Liver (tissue), 9 donors: ENCODE results near the gene ADORA2A. TPM values are rescaled to one million over a fixed set of nuclear protein-coding genes. Genes with fewer than 3 reads are reported as not detected.
A peak's percentile ranks its signal among the peaks of the same experiment; 100 is the strongest.

Experiments used
- DNase-seq: peaks from one replicate; pipeline ENCODE4 v3.0.0-alpha.2; 2017; ENCODE audit warnings: low spot score
- H3K27ac ChIP-seq, 2 donors: one replicate each; pipeline ENCODE4 v1.7.0; 2013; ENCODE audit warnings: inconsistent platforms in 2 of 2, low read length in 2 of 2, control low read depth in 1 of 2, low read depth in 1 of 2, mild to moderate bottlenecking in 1 of 2
- H3K27me3 ChIP-seq, 4 donors: one replicate each; pipeline versions ENCODE4 v1.6.1 to v1.7.0; 2013; ENCODE audit warnings: low read length in 3 of 4, inconsistent platforms in 1 of 4, mild to moderate bottlenecking in 1 of 4, moderate library complexity in 1 of 4; ENCODE audit not compliant: control insufficient read depth in 4 of 4, insufficient read depth in 4 of 4
- H3K36me3 ChIP-seq, 4 donors: one replicate each; pipeline versions ENCODE4 v1.6.1 to v1.7.0; 2013; ENCODE audit warnings: low read length in 3 of 4, mild to moderate bottlenecking in 3 of 4, low read depth in 1 of 4, moderate library complexity in 1 of 4; ENCODE audit not compliant: control insufficient read depth in 4 of 4, insufficient read depth in 3 of 4
- H3K4me1 ChIP-seq, 4 donors: one replicate each; pipeline versions ENCODE4 v1.6.1 to v1.7.0; 2013; ENCODE audit warnings: low read length in 3 of 4, mild to moderate bottlenecking in 3 of 4, moderate library complexity in 1 of 4; ENCODE audit not compliant: control insufficient read depth in 4 of 4, insufficient read depth in 4 of 4
- H3K4me3 ChIP-seq, 3 donors: one replicate each; pipeline versions ENCODE4 v1.6.1 to v1.7.0; 2013; ENCODE audit warnings: low read length in 3 of 3, control low read depth in 1 of 3, low read depth in 1 of 3, mild to moderate bottlenecking in 1 of 3
- H3K9ac ChIP-seq, 2 donors: one replicate each; pipeline ENCODE4 v1.7.0; 2013; ENCODE audit warnings: low read length in 2 of 2, mild to moderate bottlenecking in 2 of 2, moderate library complexity in 2 of 2, control low read depth in 1 of 2, low read depth in 1 of 2
- H3K9me3 ChIP-seq, 4 donors: one replicate each; pipeline versions ENCODE4 v1.6.1 to v1.7.0; 2013; ENCODE audit warnings: low read length in 3 of 4; ENCODE audit not compliant: control insufficient read depth in 4 of 4
- ATF3 ChIP-seq: IDR thresholded peaks from 2 replicates; pipeline ENCODE4 v1.6.1; 2016; ENCODE audit warnings: antibody characterized with exemption
- CTCF ChIP-seq: fragments of 150-350 bp; IDR thresholded peaks from 2 replicates; pipeline ENCODE4 v1.5.1; 2017; ENCODE audit warnings: improper control_type of control experiment, low read depth, low read length; ENCODE audit not compliant: missing input control
- EGR1 ChIP-seq, 2 donors: IDR thresholded peaks; 2 replicates each; pipeline ENCODE4 v1.6.1; 2016 to 2018; ENCODE audit warnings: antibody characterized with exemption in 2 of 2, low read depth in 2 of 2
- JUND ChIP-seq, 2 donors: IDR thresholded peaks; 2 replicates each; pipeline ENCODE4 v1.6.1; 2016; ENCODE audit warnings: antibody characterized with exemption in 2 of 2
- NR2F2 ChIP-seq: IDR thresholded peaks from 2 replicates; pipeline ENCODE4 v1.6.1; 2016; ENCODE audit warnings: antibody characterized with exemption
- REST ChIP-seq: IDR thresholded peaks from 2 replicates; pipeline ENCODE4 v1.6.1; 2016; ENCODE audit warnings: antibody characterized with exemption, mild to moderate bottlenecking
- RXRA ChIP-seq, 2 donors: IDR thresholded peaks; 2 replicates each; pipeline ENCODE4 v1.6.1; 2017 to 2018; ENCODE audit warnings: antibody characterized with exemption in 2 of 2, mild to moderate bottlenecking in 1 of 2
- TAF1 ChIP-seq: conservative IDR thresholded peaks from 2 replicates; pipeline ENCODE4 v1.6.1; 2016; ENCODE audit warnings: antibody characterized with exemption, mild to moderate bottlenecking
- ZBTB33 ChIP-seq: IDR thresholded peaks from 2 replicates; pipeline ENCODE4 v1.6.1; 2016; ENCODE audit warnings: antibody characterized with exemption
- WGBS: extraction: QIAGEN DNeasy Blood & Tissue Kit; methylation state at CpG from one replicate; pipeline ENCODE4 v1.1.7; 2013; 5-methylcytosine and 5-hydroxymethylcytosine counted together
- polyA plus RNA-seq, 2 donors: library from polyadenylated mRNA; stranded (reverse) in 1 of 2; unstranded in 1 of 2; fragments of 200-250 nt in 1 of 2; fragments of >200 nt in 1 of 2; fragmentation: Nextera tagmentation in 1 of 2; extraction: Ambion mirVana in 1 of 2; gene quantifications; one replicate each; pipeline versions ENCODE4 v1.2.1 to v1.2.3, GENCODE V29; 2013 to 2015
- total RNA-seq, 2 donors: library from RNA; depleted of rRNA; stranded (reverse); fragments of >200 nt; gene quantifications; one replicate each; pipeline ENCODE4 v1.2.3, GENCODE V29; 2014
- TF ChIP-seq, protein P1 (sequence below): IDR thresholded peaks from 2 replicates; pipeline ENCODE4 v1.6.1; 2016; ENCODE audit warnings: antibody characterized with exemption
- donor health status: healthy.
- donor health status: healthy.
- donor health status: healthy.
- donor health status: healthy.
- donor health status: healthy.

Gene ADORA2A
- total and polyA plus RNA-seq, 4 donors: 3.4 to 5.4 (median 3.9) TPM

DNA sequence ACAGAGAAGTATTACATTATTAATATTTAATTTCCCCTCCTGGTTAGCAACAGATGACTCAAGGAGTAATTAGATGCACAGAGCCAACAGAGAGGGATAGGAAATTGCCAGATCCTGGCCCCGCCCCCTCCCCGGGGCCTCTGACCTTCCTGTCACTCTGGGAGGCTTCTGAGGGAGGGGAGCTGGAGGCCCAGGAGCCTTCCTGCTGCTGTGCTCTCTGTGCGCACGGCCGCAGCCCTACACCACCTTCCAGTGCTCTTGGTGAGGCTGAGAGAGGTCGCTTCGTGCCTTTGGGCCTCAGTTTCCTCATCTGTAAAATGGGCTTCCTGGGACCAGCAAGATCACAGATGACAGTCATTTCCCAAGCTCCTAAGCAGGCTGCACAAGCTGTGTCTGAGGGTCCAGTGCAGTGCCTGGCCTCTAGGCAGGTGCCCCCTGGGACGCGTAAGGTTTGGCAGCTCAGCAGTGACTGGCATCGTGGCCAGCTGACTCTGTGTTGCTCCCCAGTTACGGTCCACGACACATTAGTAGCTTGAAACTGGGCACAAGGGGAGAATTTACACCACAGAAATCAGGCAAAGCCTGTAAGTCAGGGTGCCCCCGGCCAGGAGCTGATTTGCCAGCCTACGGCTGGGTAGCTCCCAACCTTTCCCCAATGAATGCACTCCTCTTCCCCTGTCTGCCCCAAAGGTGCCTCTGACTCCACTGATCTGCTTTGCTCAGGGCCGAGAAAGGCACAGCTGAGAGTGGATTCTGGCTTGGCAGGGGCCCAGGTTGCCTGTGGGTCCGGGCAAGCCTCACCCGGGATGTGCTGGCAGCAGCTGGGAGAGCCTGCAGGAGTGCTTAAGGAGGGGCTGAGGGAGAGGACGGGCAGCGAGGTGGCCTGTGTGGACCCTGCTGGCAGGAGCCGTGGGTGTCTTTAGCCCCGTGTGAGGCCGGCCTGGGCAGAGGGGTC, 2.3 kb downstream of the ADORA2A start:
- no peak overlapping the region for H3K9ac ChIP-seq
- WGBS: 65% methylated on average over 22 of the region's 22 CpGs
- H3K4me1 ChIP-seq: peaks cover 20 to 76% (median 44%) of the 10 kb centered on the region in 4 donors

GRCh38 chr22:24430431-24431308, 3.3 kb downstream of the ADORA2A start:
- no peak overlapping the region for H3K9ac ChIP-seq
- no peaks in the 10 kb centered on the region for H3K36me3 ChIP-seq
- H3K4me1 ChIP-seq: peaks cover 20 to 78% (median 45%) of the 10 kb centered on the region in 4 donors
- peak overlapping the region; percentile 80 to 83 for H3K27ac ChIP-seq
- no peak for DNase-seq
- WGBS: 76% methylated on average over 14 of the region's 14 CpGs
- TF ChIP-seq CTCF: no peak
- no peak for TF ChIP-seq TAF1
- TF ChIP-seq NR2F2: no peak
- no peak for TF ChIP-seq JUND (IDR thresholded peaks at IDR 0.05)
- TF ChIP-seq, protein P1, sequence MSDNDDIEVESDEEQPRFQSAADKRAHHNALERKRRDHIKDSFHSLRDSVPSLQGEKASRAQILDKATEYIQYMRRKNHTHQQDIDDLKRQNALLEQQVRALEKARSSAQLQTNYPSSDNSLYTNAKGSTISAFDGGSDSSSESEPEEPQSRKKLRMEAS: no peak
- TF ChIP-seq REST: no peak
- TF ChIP-seq RXRA (IDR thresholded peaks at IDR 0.05): no peak
- no peak for TF ChIP-seq ZBTB33
- TF ChIP-seq EGR1 (IDR thresholded peaks at IDR 0.05; ENCODE audit: low read depth in 2 of 2): no peak
- H3K4me3 ChIP-seq: no peak overlapping the region
- H3K9me3 ChIP-seq: no peaks in the 10 kb centered on the region
- H3K27me3 ChIP-seq: no peaks in the 10 kb centered on the region

More for the DNA sequence above, 2.3 kb downstream of the ADORA2A start:
- Histone ChIP-seq H3K9me3 (no peaks in the 10 kb centered on the region), H3K4me3 (no peak overlapping the region), H3K27ac (peak overlapping the region in 1 of 2 donors; percentile 40), H3K27me3 (no peaks in the 10 kb centered on the region), H3K36me3 (no peaks in the 10 kb centered on the region)
- TF ChIP-seq ATF3 (no peak), NR2F2 (peak; percentile 85)
- no peak for DNase-seq
